Epithelial cell of proximal tubule (primary cell): ENCODE measurements around the gene IFIT1. TPM values are rescaled to one million over a fixed set of nuclear protein-coding genes. Genes with fewer than 3 reads are reported as not detected.

ENCODE experiments used
- DNase-seq: peaks from one replicate; pipeline ENCODE4 v3.0.0-alpha.2; 2011; ENCODE audit warnings: low read depth
- H3K4me3 ChIP-seq: 2 replicates; pipeline ENCODE4 v1.5.1; 2011; ENCODE audit warnings: low read depth, mild to moderate bottlenecking, low read length
- CTCF ChIP-seq: conservative IDR thresholded peaks from 2 replicates; pipeline ENCODE4 v1.5.1; 2012; ENCODE audit warnings: low read depth, mild to moderate bottlenecking, low read length
- total RNA-seq: library from RNA; depleted of rRNA; stranded (reverse); fragments of >200 nt; gene quantifications from 2 replicates; pipeline ENCODE4 v1.2.3, GENCODE V29; 2015

The IFIT1 gene
- total RNA-seq, 1 donor from 2014 or later = 3.4 TPM

- no peak overlapping the region for H3K4me3 ChIP-seq
- no peak for TF ChIP-seq CTCF
- DNase-seq = no peak
Measured at GRCh38 chr10:89374713-89375141, 17.7 kb upstream of the IFIT1 start.

- DNase-seq = no peak
- no peak within 1 kb of the TSS for H3K4me3 ChIP-seq
- TF ChIP-seq CTCF = no peak
Measured at GRCh38 chr10:89377705-89378637, 14.5 kb upstream of the IFIT1 start, which contains the start of gene IFIT1B. Gene IFIT1B, plus strand, starts transcription at chr10:89378056. Its CDS starts 80 bp downstream, at chr10:89378136.

GRCh38 chr10:89379103-89379502 is 13.3 kb upstream of the IFIT1 start:
- DNase-seq = no peak
- no peak overlapping the region for H3K4me3 ChIP-seq
- TF ChIP-seq CTCF = no peak

- no peak for TF ChIP-seq CTCF
- no peak for DNase-seq
- no peak overlapping the region for H3K4me3 ChIP-seq
Measured at GRCh38 chr10:89382757-89383156, 9.7 kb upstream of the IFIT1 start.

- DNase-seq = no peak
- TF ChIP-seq CTCF = no peak
- H3K4me3 ChIP-seq = no peak overlapping the region
Measured at GRCh38 chr10:89384474-89385340, 7.7 kb upstream of the IFIT1 start.

- DNase-seq = no peak
- no peak overlapping the region for H3K4me3 ChIP-seq
- no peak for TF ChIP-seq CTCF
Measured at GRCh38 chr10:89388806-89389205, 3.6 kb upstream of the IFIT1 start.
